WERI-Rb-1 (cell line): ENCODE results near the gene LDB1.

ENCODE experiments used
- DNase-seq: peaks from one replicate; pipeline ENCODE4 v3.0.0-alpha.2; 2020
- H3K27ac ChIP-seq: fragments of 250-450 bp; sonication (Bioruptor Pico); 2 replicates; pipeline ENCODE4 v1.5.1; 2020; ENCODE audit warnings: mild to moderate bottlenecking, moderate library complexity
- H3K27me3 ChIP-seq: fragments of 250-450 bp; sonication (Bioruptor Pico); 2 replicates; pipeline ENCODE4 v1.5.1; 2021; ENCODE audit warnings: mild to moderate bottlenecking, low read depth, moderate library complexity; ENCODE audit not compliant: insufficient read depth, severe bottlenecking
- H3K36me3 ChIP-seq: fragments of 250-450 bp; sonication (Bioruptor Pico); 2 replicates; pipeline ENCODE4 v1.5.1; 2020; ENCODE audit warnings: mild to moderate bottlenecking, moderate library complexity
- H3K4me3 ChIP-seq: 2 replicates; pipeline ENCODE4 v1.5.1; 2011; ENCODE audit warnings: low read depth, mild to moderate bottlenecking, control low read depth, low read length
- H3K9me3 ChIP-seq: fragments of 250-450 bp; sonication (Bioruptor Pico); 2 replicates; pipeline ENCODE4 v1.5.1; 2021; ENCODE audit warnings: mild to moderate bottlenecking, moderate library complexity; ENCODE audit not compliant: severe bottlenecking
- TF ChIP-seq, protein P1 (sequence below): IDR thresholded peaks from 2 replicates; pipeline ENCODE4 v1.5.1; 2011; ENCODE audit warnings: low read depth, mild to moderate bottlenecking, control low read depth, inconsistent platforms, low read length

Gene LDB1

DNA sequence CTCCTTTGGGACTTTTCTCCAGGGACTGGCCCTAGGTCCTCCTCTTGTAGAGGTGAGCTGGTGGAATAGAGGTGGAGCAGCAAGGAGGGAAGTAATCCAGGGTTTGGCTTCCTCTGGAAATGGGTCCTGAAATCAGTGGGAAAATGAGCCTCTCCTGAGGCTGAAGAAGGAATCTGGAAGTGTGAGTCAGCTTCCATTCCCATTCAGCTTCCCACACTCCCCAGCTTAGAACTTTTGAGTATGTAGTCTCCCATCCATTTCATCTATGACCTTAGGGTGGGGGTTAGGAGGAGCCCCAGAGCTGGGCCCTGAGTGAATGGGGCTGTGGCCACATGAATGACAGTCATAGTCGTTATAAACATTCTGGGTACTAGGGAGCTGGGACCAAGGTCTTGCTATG, 17.7 kb downstream of the LDB1 start:
- no peak for DNase-seq
- Histone ChIP-seq H3K36me3 (peaks cover 8% of the 10 kb centered on the region), H3K27me3 (no peaks in the 10 kb centered on the region), H3K9me3 (no peaks in the 10 kb centered on the region), H3K4me3 (no peak overlapping the region), H3K27ac (no peak overlapping the region)
- TF ChIP-seq, protein P1, sequence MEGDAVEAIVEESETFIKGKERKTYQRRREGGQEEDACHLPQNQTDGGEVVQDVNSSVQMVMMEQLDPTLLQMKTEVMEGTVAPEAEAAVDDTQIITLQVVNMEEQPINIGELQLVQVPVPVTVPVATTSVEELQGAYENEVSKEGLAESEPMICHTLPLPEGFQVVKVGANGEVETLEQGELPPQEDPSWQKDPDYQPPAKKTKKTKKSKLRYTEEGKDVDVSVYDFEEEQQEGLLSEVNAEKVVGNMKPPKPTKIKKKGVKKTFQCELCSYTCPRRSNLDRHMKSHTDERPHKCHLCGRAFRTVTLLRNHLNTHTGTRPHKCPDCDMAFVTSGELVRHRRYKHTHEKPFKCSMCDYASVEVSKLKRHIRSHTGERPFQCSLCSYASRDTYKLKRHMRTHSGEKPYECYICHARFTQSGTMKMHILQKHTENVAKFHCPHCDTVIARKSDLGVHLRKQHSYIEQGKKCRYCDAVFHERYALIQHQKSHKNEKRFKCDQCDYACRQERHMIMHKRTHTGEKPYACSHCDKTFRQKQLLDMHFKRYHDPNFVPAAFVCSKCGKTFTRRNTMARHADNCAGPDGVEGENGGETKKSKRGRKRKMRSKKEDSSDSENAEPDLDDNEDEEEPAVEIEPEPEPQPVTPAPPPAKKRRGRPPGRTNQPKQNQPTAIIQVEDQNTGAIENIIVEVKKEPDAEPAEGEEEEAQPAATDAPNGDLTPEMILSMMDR = no peak

DNA sequence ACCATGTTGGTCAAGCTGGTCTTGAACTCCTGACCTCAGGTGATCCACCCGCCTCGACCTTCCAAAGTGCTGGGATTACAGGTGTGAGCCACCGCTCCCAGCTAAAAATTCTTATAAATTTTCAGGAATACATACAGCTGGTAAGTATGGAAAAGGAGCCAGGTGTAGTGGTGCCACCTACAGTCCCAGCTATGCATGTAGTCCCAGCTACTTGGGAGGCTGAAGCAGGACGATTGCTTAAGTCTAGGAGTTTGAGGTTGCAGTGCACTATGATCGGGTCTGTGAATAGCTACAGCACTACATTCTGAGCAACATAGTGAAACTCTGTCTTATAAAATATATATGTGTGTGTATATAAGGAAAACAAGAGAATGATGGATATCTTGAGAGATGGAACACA, 19.0 kb downstream of the LDB1 start:
- Histone ChIP-seq H3K27me3 (no peaks in the 10 kb centered on the region), H3K4me3 (no peak overlapping the region), H3K9me3 (no peaks in the 10 kb centered on the region), H3K27ac (no peak overlapping the region), H3K36me3 (peaks cover 2% of the 10 kb centered on the region)
- no peak for DNase-seq
- TF ChIP-seq, protein P1 = peak; percentile 39; the same call in 1 of the 2 replicates

DNA sequence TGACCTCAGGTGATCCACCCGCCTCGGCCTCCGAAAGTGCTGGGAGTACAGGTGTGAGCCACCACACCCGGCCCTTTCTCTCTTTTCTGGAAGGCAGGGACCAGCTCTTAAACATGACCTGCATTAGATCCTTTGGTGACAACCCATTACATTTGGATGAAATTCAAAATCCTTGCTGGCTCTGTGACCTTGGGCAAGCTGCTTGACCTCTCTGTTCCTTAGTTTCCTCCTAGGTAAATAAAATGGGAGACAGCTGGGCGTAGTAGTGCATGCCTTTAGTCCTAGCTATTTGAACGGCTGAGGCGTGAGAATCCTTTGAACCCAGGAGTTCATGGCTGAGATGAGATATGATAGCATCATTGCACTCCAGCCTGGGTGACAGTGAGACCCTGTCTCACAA, 23.7 kb downstream of the LDB1 start:
- Histone ChIP-seq H3K9me3 (no peaks in the 10 kb centered on the region), H3K36me3 (no peaks in the 10 kb centered on the region; the same call in 1 of the 2 replicates), H3K4me3 (no peak overlapping the region), H3K27me3 (no peaks in the 10 kb centered on the region), H3K27ac (no peak overlapping the region)
- no peak for DNase-seq
- TF ChIP-seq, protein P1 = no peak

DNA sequence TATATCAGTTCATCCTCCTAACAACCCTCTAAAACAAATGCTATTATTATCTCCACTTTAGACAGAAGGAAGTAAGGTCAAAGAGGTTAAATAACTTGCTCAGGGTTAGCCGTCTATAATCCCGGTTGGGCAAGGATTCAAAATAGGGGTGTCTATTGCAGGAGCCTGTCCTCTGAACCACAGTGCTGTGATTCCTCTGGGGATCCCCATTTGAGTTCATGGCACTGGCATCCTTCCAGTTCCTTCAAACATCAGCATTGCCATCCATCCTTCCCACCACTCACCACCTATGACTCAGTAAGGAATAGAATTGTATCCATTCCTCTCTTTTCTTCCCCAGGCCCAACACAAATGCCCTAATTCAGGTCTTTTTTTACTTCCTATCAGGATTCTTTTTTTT, 29.4 kb downstream of the LDB1 start:
- Histone ChIP-seq H3K36me3 (no peaks in the 10 kb centered on the region), H3K27ac (no peak overlapping the region), H3K27me3 (no peaks in the 10 kb centered on the region), H3K9me3 (no peaks in the 10 kb centered on the region), H3K4me3 (no peak overlapping the region)
- no peak for DNase-seq
- TF ChIP-seq, protein P1 = no peak

DNA sequence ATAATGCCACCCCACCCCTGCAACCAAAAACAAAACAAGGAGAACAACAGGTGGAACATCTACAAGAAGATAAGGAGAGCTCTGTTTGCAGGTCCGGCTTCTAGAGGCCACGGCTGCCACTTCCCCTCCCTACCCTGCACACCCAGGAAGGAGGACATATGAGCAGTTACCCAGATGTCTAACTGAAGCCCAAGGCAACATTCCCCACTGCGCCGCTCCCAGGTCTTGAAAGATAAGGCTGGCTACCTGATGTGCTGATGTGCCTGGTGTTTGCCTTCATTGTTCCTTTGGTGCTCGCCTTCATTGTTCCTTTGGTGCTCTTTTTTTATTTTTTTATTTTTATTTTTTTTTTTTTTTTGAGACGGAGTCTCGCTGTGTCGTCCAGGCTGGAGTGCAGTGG, 34.0 kb downstream of the LDB1 start:
- Histone ChIP-seq H3K36me3 (no peaks in the 10 kb centered on the region), H3K27ac (no peak overlapping the region), H3K9me3 (no peaks in the 10 kb centered on the region), H3K4me3 (no peak overlapping the region), H3K27me3 (no peaks in the 10 kb centered on the region)
- DNase-seq = no peak
- TF ChIP-seq, protein P1 = no peak

DNA sequence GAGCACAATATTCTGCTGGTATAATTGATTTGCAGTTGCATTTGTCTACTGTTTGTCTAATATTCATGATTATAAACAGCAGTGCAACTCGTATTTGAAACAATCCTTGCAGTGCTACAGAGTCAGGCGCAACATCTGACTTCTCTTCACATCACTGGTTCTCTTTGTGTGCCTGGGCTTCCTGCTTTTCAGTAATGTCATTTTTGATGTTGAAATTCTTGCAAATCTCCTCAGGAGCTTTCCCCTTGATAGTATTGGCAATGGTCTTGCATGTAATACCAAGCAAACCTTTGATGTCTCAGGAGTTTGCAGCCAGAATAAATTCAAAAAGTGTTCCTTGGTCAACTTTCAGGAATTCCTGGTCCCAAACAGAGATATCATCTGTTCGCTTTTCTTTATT, 34.8 kb downstream of the LDB1 start:
- TF ChIP-seq, protein P1 = no peak
- Histone ChIP-seq H3K27ac (no peak overlapping the region), H3K36me3 (no peaks in the 10 kb centered on the region), H3K27me3 (no peaks in the 10 kb centered on the region), H3K9me3 (no peaks in the 10 kb centered on the region), H3K4me3 (no peak overlapping the region)
- DNase-seq = no peak
